Parathyroid adenoma (tissue), 2 donors: ENCODE measurements around the gene KLF13.
A peak's percentile ranks its signal among the peaks of the same experiment; 100 is the strongest.

ENCODE experiments used
- H2AFZ ChIP-seq: fragments of 300-600 bp; sonication (generic); one replicate; pipeline ENCODE4 v1.7.0; 2017; ENCODE audit warnings: antibody characterized with exemption, mild to moderate bottlenecking
- H3K27ac ChIP-seq: fragments of 300-600 bp; sonication (generic); one replicate; pipeline ENCODE4 v1.7.0; 2017
- H3K27me3 ChIP-seq: fragments of 300-600 bp; sonication (generic); one replicate; pipeline ENCODE4 v1.7.0; 2017; ENCODE audit warnings: low read length; ENCODE audit not compliant: control insufficient read depth, insufficient read depth
- H3K36me3 ChIP-seq: fragments of 300-600 bp; sonication (generic); one replicate; pipeline ENCODE4 v1.7.0; 2017; ENCODE audit warnings: low read length; ENCODE audit not compliant: control insufficient read depth, insufficient read depth
- H3K4me1 ChIP-seq: fragments of 300-600 bp; sonication (generic); one replicate; pipeline ENCODE4 v1.7.0; 2017; ENCODE audit warnings: control low read depth
- H3K4me2 ChIP-seq: fragments of 300-600 bp; sonication (generic); one replicate; pipeline ENCODE4 v1.7.0; 2017; ENCODE audit warnings: low read length
- H3K4me3 ChIP-seq: fragments of 300-600 bp; sonication (generic); one replicate; pipeline ENCODE4 v1.7.0; 2017; ENCODE audit warnings: low read depth, low read length
- H3K79me2 ChIP-seq: fragments of 300-600 bp; sonication (generic); one replicate; pipeline ENCODE4 v1.7.0; 2017; ENCODE audit warnings: control low read depth
- H3K9ac ChIP-seq: fragments of 300-600 bp; sonication (generic); one replicate; pipeline ENCODE4 v1.7.0; 2017; ENCODE audit warnings: mild to moderate bottlenecking
- H3K9me3 ChIP-seq: fragments of 300-600 bp; sonication (generic); one replicate; pipeline ENCODE4 v1.7.0; 2017; ENCODE audit warnings: low read length; ENCODE audit not compliant: control insufficient read depth
- TF ChIP-seq, protein P1 (sequence below): fragments of 300-600 bp; sonication (generic); IDR thresholded peaks from one replicate; pipeline ENCODE4 v1.7.0; 2017; ENCODE audit warnings: antibody characterized with exemption, mild to moderate bottlenecking
- donor health status: primary hyperparathyroidism.

Gene KLF13

DNA sequence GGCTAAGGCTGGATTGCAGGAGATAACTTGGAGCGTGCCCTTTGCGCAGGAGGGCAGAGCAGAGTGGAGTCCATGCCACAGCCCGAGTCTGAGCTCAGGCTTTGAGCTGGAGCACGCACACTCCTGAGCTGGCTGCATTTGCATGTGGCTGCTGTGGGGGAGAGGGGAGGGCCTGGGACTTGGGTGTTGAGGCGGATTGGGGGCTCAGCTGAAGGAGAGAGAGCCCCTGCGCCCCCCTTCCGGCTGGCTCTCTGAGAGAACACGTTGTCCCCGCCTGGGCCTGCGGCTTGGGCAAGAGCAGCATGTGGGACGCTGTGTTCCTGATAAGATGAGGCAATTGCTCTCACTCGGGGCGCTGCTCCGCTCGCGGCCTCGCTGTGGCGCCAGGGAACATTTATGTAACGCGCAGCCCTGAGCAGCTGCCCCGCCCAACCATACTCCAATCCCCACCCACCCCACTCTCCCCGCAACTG, 39.1 kb downstream of the KLF13 start:
- Histone ChIP-seq H3K4me2 (no peak overlapping the region), H3K27me3 (no peaks in the 10 kb centered on the region), H3K27ac (no peak overlapping the region), H3K79me2 (peaks cover 31% of the 10 kb centered on the region), H3K4me3 (no peak overlapping the region), H3K9ac (no peak overlapping the region), H3K36me3 (no peaks in the 10 kb centered on the region), H3K9me3 (no peaks in the 10 kb centered on the region), H2AFZ (no peak overlapping the region), H3K4me1 (peaks cover 12% of the 10 kb centered on the region)
- TF ChIP-seq, protein P1, sequence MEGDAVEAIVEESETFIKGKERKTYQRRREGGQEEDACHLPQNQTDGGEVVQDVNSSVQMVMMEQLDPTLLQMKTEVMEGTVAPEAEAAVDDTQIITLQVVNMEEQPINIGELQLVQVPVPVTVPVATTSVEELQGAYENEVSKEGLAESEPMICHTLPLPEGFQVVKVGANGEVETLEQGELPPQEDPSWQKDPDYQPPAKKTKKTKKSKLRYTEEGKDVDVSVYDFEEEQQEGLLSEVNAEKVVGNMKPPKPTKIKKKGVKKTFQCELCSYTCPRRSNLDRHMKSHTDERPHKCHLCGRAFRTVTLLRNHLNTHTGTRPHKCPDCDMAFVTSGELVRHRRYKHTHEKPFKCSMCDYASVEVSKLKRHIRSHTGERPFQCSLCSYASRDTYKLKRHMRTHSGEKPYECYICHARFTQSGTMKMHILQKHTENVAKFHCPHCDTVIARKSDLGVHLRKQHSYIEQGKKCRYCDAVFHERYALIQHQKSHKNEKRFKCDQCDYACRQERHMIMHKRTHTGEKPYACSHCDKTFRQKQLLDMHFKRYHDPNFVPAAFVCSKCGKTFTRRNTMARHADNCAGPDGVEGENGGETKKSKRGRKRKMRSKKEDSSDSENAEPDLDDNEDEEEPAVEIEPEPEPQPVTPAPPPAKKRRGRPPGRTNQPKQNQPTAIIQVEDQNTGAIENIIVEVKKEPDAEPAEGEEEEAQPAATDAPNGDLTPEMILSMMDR: no peak

DNA sequence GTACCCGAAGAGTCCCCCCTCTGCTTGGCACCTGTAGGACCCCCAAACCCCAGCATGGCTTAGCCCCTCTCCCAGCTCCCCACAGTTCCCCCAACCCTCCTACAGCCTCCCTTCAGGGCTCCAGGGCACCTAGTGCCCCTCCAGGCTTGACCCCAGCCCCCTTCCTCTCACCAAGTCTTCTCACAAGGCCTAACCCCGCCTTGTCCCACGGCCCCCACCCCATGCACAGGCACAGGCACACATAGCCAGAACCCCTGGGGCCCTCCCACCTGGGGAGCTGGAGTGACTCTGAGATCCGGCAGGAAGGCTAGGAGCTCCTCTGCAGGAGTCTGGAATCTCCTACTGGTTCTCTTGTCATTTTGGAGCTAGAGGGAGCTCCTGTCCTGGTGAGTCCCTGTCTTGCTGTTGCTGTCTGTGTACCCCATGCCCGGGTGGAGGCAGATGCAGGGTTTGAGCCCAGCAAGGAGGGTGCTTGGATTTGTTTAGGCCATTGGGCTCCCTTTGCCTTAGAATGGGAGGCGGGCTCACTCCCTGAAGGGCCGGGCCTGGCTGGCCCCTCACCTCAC, 39.6 kb downstream of the KLF13 start:
- H3K27ac ChIP-seq: peak overlapping the region; percentile 6

DNA sequence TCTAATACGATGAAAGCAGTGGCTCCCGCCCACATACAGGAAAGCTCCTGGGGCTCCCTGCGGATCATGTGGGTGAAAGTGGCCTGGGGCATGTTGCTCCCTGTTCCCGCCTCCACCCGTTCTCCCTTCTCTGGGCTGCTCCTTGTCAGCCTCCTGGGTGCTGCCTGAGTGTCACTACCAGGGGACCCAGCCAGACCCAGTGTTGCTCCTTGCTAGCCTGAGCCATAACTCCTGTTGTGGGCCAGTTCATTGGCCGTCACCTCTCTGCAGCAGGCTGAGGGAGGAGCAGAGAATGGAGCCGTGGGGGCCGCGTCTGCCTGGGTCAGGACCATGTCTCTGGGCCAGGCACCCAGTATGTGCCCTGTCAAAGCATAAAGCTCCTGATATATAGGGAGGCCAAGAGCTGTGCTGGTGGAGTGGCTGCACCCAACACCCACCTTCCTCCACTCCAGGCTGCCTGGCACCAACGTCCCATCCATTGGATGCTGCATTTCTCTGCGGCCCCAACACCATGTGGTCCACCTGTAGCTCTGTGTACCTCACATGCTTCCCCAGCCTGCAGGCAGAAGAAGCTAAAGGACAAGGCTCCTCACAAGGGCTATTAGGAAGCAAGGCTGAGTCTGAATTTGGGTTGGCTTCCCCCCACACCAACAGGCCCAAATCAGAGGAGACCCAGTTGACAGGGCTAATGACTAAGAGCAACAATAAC, 40.5 kb downstream of the KLF13 start:
- H3K4me3 ChIP-seq: no peak overlapping the region

More for the DNA sequence above, 39.6 kb downstream of the KLF13 start:
- TF ChIP-seq, protein P1: no peak
- no peak overlapping the region for H3K9ac ChIP-seq
- H3K79me2 ChIP-seq: peaks cover 30% of the 10 kb centered on the region
- no peaks in the 10 kb centered on the region for H3K27me3 ChIP-seq
- no peak overlapping the region for H3K4me2 ChIP-seq
- no peak overlapping the region for H3K4me3 ChIP-seq
- no peak overlapping the region for H2AFZ ChIP-seq
- H3K9me3 ChIP-seq: no peaks in the 10 kb centered on the region
- peaks cover 8% of the 10 kb centered on the region for H3K4me1 ChIP-seq
- no peaks in the 10 kb centered on the region for H3K36me3 ChIP-seq

DNA sequence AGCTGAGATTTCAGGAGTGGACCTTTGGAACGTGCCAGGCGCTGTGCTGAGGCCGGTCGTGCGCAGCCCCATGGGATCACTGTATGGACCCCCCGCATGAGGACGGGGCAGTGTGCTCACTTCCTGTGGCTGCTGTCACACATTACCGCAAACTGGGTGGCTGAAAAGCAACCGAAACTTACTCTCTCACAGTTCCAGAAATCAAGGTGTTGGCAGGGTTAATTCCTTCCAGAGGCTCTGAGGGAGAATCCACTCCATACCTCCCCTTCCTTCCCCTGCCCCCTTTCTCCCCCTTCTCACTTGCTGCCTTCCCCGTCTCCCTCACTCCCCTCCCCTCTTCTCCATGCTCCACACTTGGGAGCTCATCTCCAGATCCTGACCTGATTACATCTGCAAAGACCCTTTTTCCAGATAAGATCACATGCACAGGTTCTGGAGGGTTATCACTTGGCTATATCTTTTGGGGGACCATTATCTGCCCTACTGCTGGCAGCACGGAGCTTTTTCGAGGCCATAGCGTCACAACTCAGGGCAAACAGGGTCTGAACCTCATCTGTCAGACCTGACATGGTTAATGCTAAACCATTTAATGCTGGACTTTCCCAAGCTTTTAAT, 41.2 kb downstream of the KLF13 start:
- Histone ChIP-seq H3K36me3 (no peaks in the 10 kb centered on the region), H3K79me2 (peaks cover 25% of the 10 kb centered on the region), H3K4me2 (no peak overlapping the region), H3K4me3 (no peak overlapping the region), H2AFZ (no peak overlapping the region), H3K9me3 (no peaks in the 10 kb centered on the region), H3K27me3 (no peaks in the 10 kb centered on the region), H3K27ac (peak overlapping the region; percentile 19), H3K4me1 (peaks cover 3% of the 10 kb centered on the region), H3K9ac (no peak overlapping the region)
- TF ChIP-seq, protein P1: no peak

More for the DNA sequence above, 40.5 kb downstream of the KLF13 start:
- Histone ChIP-seq H3K27ac (peak overlapping the region; percentile 19), H3K4me1 (peaks cover 5% of the 10 kb centered on the region), H3K27me3 (no peaks in the 10 kb centered on the region), H2AFZ (no peak overlapping the region), H3K9ac (no peak overlapping the region), H3K36me3 (no peaks in the 10 kb centered on the region), H3K79me2 (peaks cover 27% of the 10 kb centered on the region), H3K4me2 (no peak overlapping the region), H3K9me3 (no peaks in the 10 kb centered on the region)
- TF ChIP-seq, protein P1: no peak
